ENCODE results near the gene KIF3C. TPM values are rescaled to one million over a fixed set of nuclear protein-coding genes. Genes with fewer than 3 reads are reported as not detected.

Gene KIF3C
- total and polyA plus RNA-seq, 4 donors = 26.2 to 133 (median 94.0) TPM

DNA sequence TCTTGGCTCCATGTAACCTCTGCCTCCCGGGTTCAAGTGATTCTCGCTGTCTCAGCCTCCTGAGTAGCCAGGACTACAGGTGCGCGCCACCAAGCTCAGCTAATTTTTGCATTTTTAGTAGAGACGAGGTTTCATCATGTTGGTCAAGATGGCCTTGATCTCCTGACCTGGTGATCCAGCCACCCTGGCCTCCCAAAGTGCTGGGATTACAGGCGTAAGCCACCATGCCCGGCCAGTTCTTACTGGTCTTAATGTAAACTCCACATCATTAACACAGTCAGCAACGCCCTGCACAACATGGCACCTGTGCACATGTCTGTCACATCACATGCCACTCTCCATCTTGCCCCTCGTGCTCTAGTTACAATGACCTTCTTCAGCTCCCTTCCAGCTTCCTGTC is 5.8 kb upstream of the KIF3C start:
- no peaks in the 10 kb centered on the region for H3K27me3 ChIP-seq (ENCODE audit: control insufficient read depth, insufficient read depth, low read length)
- no peaks in the 10 kb centered on the region for H3K9me3 ChIP-seq (ENCODE audit: control insufficient read depth, insufficient read depth, low read length)
- WGBS (ENCODE audit: insufficient coverage) = 91% methylated on average over 9 of the region's 9 CpGs
- DNase-seq (ENCODE audit: low read depth in 4 of 6, low spot score in 6 of 6) = no peak
- H3K4me1 ChIP-seq (ENCODE audit: control insufficient read depth, insufficient read depth, low read length) = peaks cover 4% of the 10 kb centered on the region
- H3K27ac ChIP-seq (ENCODE audit: low read depth, low read length) = no peak overlapping the region
- no peaks in the 10 kb centered on the region for H3K36me3 ChIP-seq (ENCODE audit: control insufficient read depth, insufficient read depth, low read length)
- no peak overlapping the region for H3K4me3 ChIP-seq (ENCODE audit: low read depth, low read length)

DNA sequence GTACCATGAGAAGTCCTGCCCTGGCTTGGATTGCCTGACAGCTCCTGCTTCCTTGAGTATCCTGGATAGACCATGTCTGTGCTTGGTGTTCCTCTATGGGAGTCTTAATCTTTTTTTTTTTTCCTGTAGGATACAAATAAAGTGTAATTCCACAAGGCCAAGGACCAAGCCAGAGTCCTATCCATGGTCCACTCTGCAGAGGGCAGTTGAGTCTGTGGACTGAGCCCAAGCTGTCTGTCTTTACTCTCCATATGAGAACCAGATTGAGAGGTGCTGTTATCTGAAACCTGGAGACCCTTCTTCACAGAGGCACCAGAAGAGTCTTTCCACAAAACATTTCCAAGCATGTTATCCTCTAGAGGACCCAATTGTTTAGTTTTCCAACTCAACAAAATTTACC is 1.4 kb upstream of the KIF3C start:
- peak in 1 of 6 donors; percentile 37 for DNase-seq (ENCODE audit: low read depth in 4 of 6, low spot score in 6 of 6)
- Histone ChIP-seq H3K9me3 (ENCODE audit: control insufficient read depth, insufficient read depth, low read length) (no peaks in the 10 kb centered on the region), H3K27ac (ENCODE audit: low read depth, low read length) (no peak overlapping the region), H3K36me3 (ENCODE audit: control insufficient read depth, insufficient read depth, low read length) (peaks cover 14% of the 10 kb centered on the region), H3K27me3 (ENCODE audit: control insufficient read depth, insufficient read depth, low read length) (no peaks in the 10 kb centered on the region), H3K4me3 (ENCODE audit: low read depth, low read length) (no peak overlapping the region), H3K4me1 (ENCODE audit: control insufficient read depth, insufficient read depth, low read length) (peaks cover 42% of the 10 kb centered on the region)

DNA sequence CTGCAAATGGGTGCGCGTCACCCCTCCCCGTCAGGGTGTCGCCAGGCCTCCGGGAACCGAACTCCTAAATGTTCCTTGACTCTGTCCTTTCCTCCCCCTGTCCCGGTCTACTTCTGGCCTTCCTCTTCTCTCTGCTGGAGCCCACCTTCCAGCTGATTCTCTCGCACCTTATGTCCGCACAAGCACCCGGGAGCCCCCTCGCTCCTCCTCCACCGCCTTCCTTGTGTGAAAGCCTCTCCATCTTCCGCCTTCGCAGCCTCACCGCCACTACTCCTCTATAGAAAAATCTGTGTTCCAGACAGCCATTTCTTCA is 627 bp upstream of the KIF3C start:
- peak overlapping the region; percentile 86 for H3K4me3 ChIP-seq (ENCODE audit: low read depth, low read length)
- H3K4me1 ChIP-seq (ENCODE audit: control insufficient read depth, insufficient read depth, low read length) = peaks cover 47% of the 10 kb centered on the region
- H3K36me3 ChIP-seq (ENCODE audit: control insufficient read depth, insufficient read depth, low read length) = peaks cover 14% of the 10 kb centered on the region
- peak overlapping the region; percentile 50 for H3K27ac ChIP-seq (ENCODE audit: low read depth, low read length)
- DNase-seq (ENCODE audit: low read depth in 4 of 6, low spot score in 6 of 6) = no peak
- H3K27me3 ChIP-seq (ENCODE audit: control insufficient read depth, insufficient read depth, low read length) = no peaks in the 10 kb centered on the region
- H3K9me3 ChIP-seq (ENCODE audit: control insufficient read depth, insufficient read depth, low read length) = no peaks in the 10 kb centered on the region
- WGBS (ENCODE audit: insufficient coverage) = 40% methylated on average over 15 of the region's 15 CpGs

DNA sequence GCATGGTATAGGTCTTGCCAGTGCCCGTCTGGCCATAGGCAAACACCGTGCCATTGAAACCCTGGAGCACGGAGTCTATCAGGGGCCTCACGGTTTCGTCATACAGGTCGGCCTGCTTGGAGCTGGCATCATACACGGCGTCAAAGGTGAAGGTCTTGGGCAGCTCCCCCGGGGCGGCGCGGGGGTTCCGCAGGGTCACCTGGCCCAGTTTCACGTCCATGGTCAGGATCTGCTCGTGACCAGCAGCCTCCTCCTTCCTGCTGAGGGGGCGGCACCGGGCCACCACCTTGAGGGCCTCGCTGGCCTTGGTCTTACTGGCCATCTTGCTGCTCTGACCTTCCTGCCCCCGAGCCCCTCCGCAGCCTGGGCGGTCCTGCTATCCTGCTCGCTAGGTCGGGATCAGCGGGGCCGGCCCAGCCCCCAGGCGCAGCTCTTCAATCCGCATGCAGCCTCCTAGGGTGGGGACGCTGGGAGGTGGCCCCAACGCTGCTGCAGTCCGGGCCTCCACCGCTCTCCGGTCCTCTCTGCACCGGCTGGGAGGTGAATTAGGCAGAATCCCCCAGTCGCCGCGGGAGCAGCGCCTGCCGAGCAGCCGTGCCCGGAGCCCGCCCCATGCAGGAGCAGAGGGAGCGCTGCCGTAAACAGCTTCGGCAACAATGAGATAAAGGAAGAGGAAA is 563 bp downstream of the KIF3C start:
- H3K36me3 ChIP-seq (ENCODE audit: control insufficient read depth, insufficient read depth, low read length) = peaks cover 14% of the 10 kb centered on the region
- 4% methylated on average over 38 of the region's 44 CpGs for WGBS (ENCODE audit: insufficient coverage)
- no peaks in the 10 kb centered on the region for H3K27me3 ChIP-seq (ENCODE audit: control insufficient read depth, insufficient read depth, low read length)
- H3K4me3 ChIP-seq (ENCODE audit: low read depth, low read length) = peak overlapping the region; percentile 86
- DNase-seq (ENCODE audit: low read depth in 4 of 6, low spot score in 6 of 6) = peak in 2 of 6 donors; percentile 22 to 28
- peaks cover 57% of the 10 kb centered on the region for H3K4me1 ChIP-seq (ENCODE audit: control insufficient read depth, insufficient read depth, low read length)
- H3K9me3 ChIP-seq (ENCODE audit: control insufficient read depth, insufficient read depth, low read length) = no peaks in the 10 kb centered on the region
- H3K27ac ChIP-seq (ENCODE audit: low read depth, low read length) = peak overlapping the region; percentile 81

DNA sequence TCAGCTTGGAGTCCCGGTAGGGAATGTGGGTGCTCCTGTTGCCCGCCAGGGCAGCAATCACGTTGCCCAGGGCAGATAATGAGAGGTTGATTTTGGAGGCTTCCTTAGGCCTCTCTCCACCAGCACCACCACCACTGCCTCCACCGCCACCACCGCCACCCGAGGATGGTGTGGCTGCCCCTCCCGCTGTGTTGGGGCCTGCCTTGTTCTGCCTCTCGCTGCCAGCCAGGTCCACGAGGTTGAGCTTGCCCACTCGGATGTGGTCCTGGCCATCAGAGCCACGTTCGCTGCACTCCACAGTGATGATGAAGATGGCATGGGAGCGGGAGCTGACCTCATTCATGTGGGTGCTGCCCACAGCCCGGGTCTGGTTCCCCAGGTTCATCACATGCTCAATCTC is 1.3 kb downstream of the KIF3C start:
- H3K4me1 ChIP-seq (ENCODE audit: control insufficient read depth, insufficient read depth, low read length) = peaks cover 57% of the 10 kb centered on the region

DNA sequence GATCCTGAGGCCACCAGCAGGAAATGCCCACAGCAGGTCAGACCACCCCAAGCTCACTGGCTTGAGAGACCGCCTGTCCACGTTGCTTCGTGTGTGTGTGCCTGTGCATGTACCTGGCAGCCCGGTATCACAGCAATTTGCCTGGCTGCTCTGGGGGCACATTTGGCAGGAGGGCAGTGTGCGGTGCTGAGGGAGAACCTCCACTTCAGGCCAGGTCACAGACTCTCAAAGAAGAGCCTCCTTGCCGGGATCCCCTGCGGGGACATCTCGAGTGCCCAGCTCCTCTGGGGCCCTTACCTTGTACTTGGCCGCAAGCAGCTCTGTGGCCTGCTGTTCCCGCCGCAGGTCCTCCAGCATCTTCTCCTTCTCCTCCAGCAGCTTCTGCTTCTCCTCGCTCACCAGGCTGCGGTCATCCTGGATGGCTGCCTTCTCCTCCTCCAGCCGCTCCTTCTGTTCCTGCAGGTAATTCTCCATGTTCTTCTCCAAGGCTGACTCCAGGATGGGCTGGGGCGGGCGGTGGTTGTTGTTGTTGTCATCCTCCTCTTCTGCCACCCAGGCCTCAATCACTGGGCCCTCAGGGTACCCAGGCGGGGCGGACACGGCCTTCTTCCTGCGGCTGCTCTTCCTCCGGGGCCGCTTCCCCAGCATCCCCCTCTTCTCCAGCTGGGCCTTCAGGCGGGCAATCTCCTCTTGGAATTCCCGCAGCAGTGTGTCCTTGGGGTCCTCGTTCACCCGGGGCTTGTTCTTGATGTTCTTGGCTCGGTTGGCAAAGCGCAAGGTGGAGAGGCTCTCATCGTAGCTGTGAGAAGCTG is 2.0 kb downstream of the KIF3C start:
- WGBS (ENCODE audit: insufficient coverage) = 92% methylated on average over 26 of the region's 29 CpGs
- peaks cover 57% of the 10 kb centered on the region for H3K4me1 ChIP-seq (ENCODE audit: control insufficient read depth, insufficient read depth, low read length)

More for the DNA sequence above, 1.3 kb downstream of the KIF3C start:
- Histone ChIP-seq H3K4me3 (ENCODE audit: low read depth, low read length) (peak overlapping the region; percentile 86), H3K27me3 (ENCODE audit: control insufficient read depth, insufficient read depth, low read length) (no peaks in the 10 kb centered on the region), H3K9me3 (ENCODE audit: control insufficient read depth, insufficient read depth, low read length) (no peaks in the 10 kb centered on the region), H3K36me3 (ENCODE audit: control insufficient read depth, insufficient read depth, low read length) (peaks cover 14% of the 10 kb centered on the region), H3K27ac (ENCODE audit: low read depth, low read length) (no peak overlapping the region)
- no peak for DNase-seq (ENCODE audit: low read depth in 4 of 6, low spot score in 6 of 6)
- 97% methylated on average over 7 of the region's 14 CpGs for WGBS (ENCODE audit: insufficient coverage)

DNA sequence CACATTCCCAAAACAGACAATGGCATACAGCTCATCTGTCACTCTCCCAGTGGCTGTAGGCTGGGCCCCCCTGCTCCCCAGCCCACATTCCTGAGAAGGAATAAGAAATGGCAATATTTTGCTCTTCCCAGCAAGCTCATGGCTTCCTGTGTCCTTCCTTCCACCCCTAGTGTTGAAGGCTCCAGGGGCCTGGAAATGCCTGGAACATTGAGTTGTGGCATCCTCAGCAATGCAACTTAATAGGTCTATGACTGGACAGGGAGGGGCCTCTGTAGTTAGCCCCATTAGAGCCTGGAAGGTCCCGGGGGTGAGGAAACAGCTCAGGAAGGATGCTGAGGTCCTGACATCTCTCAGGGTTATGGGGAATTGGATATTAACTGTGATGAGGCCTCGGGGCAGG is 3.3 kb downstream of the KIF3C start:
- 89% methylated on average over 1 of the region's 2 CpGs for WGBS (ENCODE audit: insufficient coverage)
- Histone ChIP-seq H3K27ac (ENCODE audit: low read depth, low read length) (no peak overlapping the region), H3K36me3 (ENCODE audit: control insufficient read depth, insufficient read depth, low read length) (peaks cover 18% of the 10 kb centered on the region), H3K9me3 (ENCODE audit: control insufficient read depth, insufficient read depth, low read length) (no peaks in the 10 kb centered on the region), H3K4me1 (ENCODE audit: control insufficient read depth, insufficient read depth, low read length) (peaks cover 57% of the 10 kb centered on the region), H3K27me3 (ENCODE audit: control insufficient read depth, insufficient read depth, low read length) (no peaks in the 10 kb centered on the region), H3K4me3 (ENCODE audit: low read depth, low read length) (peak overlapping the region; percentile 27)
- no peak for DNase-seq (ENCODE audit: low read depth in 4 of 6, low spot score in 6 of 6)

More for the DNA sequence above, 2.0 kb downstream of the KIF3C start:
- H3K27ac ChIP-seq (ENCODE audit: low read depth, low read length) = no peak overlapping the region
- no peak for DNase-seq (ENCODE audit: low read depth in 4 of 6, low spot score in 6 of 6)
- H3K9me3 ChIP-seq (ENCODE audit: control insufficient read depth, insufficient read depth, low read length) = no peaks in the 10 kb centered on the region
- no peaks in the 10 kb centered on the region for H3K27me3 ChIP-seq (ENCODE audit: control insufficient read depth, insufficient read depth, low read length)
- peak overlapping the region; percentile 4 for H3K4me3 ChIP-seq (ENCODE audit: low read depth, low read length)
- H3K36me3 ChIP-seq (ENCODE audit: control insufficient read depth, insufficient read depth, low read length) = peaks cover 14% of the 10 kb centered on the region

DNA sequence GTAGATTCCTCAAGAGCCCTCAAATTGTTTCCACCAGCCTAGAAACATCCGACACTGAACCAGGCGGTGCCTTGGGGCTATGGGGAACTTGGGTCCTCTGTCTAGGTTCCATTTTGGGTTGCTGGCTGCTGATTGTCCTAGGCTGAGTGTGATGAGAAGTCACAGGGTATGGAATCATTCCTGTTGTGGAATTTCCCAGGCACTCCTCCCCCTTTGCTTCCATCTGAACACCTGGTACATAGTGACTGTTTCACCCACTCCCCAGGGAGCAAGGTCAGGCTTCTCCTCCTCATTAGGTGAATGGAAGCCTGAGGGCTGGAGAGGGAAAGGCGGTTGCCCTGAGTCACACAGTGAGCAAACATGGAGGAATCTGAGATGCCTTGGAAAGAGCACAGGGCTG is 4.5 kb downstream of the KIF3C start:
- Histone ChIP-seq H3K4me1 (ENCODE audit: control insufficient read depth, insufficient read depth, low read length) (peaks cover 52% of the 10 kb centered on the region), H3K27ac (ENCODE audit: low read depth, low read length) (no peak overlapping the region), H3K36me3 (ENCODE audit: control insufficient read depth, insufficient read depth, low read length) (peaks cover 18% of the 10 kb centered on the region), H3K4me3 (ENCODE audit: low read depth, low read length) (no peak overlapping the region), H3K9me3 (ENCODE audit: control insufficient read depth, insufficient read depth, low read length) (no peaks in the 10 kb centered on the region), H3K27me3 (ENCODE audit: control insufficient read depth, insufficient read depth, low read length) (no peaks in the 10 kb centered on the region)
- no peak for DNase-seq (ENCODE audit: low read depth in 4 of 6, low spot score in 6 of 6)
- WGBS (ENCODE audit: insufficient coverage) = no CpG with 5 or more reads among the region's 3 CpGs

DNA sequence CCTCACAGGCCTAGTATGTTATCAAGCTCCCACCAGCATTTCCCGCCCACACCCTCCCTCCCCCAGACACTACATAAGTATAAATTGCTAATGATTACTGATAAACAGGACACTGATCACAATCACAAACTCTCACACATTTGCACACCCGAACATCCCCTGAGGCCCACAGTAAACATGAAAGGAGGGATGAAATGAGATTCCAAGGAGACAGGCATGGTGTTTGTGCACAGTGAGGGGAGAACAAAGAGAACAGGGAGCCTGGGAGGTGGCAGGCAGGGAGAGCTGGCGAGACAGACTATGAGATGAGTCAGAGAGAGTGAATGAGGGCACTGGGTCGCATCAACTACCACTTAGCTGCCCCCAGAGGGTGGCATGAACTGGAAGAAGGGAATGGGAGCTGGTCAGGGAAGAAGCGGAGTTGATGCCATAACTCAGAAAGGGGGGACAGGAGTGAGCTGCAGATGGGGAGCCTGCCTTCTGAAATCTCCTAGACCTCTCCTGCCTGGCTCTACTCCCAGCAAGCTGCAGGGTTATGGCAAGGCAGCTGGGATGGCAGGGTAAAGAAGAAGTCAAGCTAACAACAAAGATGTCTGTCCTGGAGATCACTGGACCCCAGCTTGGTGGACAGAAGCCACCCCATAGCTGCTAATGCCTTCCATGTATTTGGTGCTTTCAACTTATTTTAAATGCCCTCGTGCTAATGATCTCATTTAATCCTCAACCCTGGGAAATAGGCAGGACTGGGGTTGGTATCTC is 5.1 kb downstream of the KIF3C start:
- H3K4me3 ChIP-seq (ENCODE audit: low read depth, low read length) = no peak overlapping the region
- H3K9me3 ChIP-seq (ENCODE audit: control insufficient read depth, insufficient read depth, low read length) = no peaks in the 10 kb centered on the region
- H3K36me3 ChIP-seq (ENCODE audit: control insufficient read depth, insufficient read depth, low read length) = peaks cover 24% of the 10 kb centered on the region
- H3K27ac ChIP-seq (ENCODE audit: low read depth, low read length) = no peak overlapping the region
- H3K27me3 ChIP-seq (ENCODE audit: control insufficient read depth, insufficient read depth, low read length) = no peaks in the 10 kb centered on the region
- peak in 2 of 6 donors; percentile 38 to 65 for DNase-seq (ENCODE audit: low read depth in 4 of 6, low spot score in 6 of 6)
- whole genome bisulfite sequencing (ENCODE audit: insufficient coverage) = 20% methylated on average over 3 of the region's 6 CpGs
- peaks cover 49% of the 10 kb centered on the region for H3K4me1 ChIP-seq (ENCODE audit: control insufficient read depth, insufficient read depth, low read length)

Data from spinal cord (tissue), 10 donors.